Activated T-cell treated with anti-CD3 and anti-CD28 coated beads, Interleukin-2, amount 50 U/mL, for 48 hours (primary cell): ENCODE data around the gene ETHE1.

ENCODE experiments used
- DNase-seq, 2 experiments: peaks; one replicate each; pipeline ENCODE4 v3.0.0-alpha.2; 2020

Gene ETHE1

DNA sequence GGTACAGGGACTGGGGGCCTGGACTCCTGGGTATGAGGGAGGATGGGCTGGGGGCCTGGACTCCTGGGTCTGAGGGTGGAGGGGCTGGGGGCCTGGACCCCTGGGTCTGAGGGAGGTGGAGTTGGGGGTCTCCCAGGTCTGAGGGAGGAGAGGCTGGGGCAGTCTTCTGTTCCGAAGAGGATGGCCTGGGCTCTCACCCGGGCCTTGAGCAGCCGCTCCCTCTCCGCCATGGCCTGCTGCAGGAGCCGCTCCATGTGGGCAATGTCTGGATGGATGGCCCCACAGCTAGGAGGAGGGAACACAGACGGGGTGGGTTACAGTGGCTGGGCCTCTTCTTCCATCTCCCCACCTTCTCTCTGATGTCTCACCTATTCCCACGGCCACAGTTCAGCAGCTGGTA lies 40.6 kb downstream of the ETHE1 start:
- DNase-seq: no peak

DNA sequence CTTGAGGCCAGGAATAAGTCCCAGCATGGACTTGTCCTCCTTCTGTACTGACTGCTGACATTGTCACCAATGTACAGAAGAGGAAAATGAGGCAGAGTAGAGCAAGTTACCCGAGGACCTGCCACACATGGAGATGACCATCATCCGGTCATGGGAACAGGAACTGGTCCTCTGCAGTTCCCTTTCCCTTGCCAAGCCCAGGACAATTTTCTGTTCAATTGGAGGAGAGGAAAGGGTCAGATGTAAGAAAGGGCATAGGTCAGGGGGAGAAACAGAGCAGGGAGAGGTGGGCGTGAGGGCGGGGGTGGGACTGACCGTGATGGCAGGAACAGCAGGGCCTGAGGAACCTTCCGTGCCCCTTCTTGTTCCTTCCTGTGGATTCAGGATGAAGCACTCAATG lies 41.0 kb downstream of the ETHE1 start:
- DNase-seq: no peak

DNA sequence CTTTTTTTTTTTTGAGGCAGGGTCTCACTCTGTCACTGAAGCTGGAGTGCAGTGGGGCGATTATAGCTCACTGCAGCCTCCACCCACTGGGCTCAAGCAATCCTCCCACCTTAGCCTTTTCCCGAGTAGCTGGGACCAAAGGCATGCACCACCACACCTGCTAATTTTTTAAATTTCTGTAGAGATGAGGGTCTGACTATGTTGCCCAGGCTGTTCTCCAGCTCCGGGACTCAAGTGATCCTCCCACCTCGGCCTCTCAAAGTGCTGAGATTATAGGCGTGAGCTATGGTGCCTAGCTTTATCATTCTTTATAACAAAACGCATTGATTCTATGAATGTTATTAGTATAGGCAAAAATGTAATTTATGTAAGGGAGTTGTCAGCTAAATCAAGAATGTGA lies 43.7 kb downstream of the ETHE1 start:
- no peak for DNase-seq

GRCh38 chr19:43482193-43482592 lies 44.8 kb downstream of the ETHE1 start:
- DNase-seq: no peak

DNA sequence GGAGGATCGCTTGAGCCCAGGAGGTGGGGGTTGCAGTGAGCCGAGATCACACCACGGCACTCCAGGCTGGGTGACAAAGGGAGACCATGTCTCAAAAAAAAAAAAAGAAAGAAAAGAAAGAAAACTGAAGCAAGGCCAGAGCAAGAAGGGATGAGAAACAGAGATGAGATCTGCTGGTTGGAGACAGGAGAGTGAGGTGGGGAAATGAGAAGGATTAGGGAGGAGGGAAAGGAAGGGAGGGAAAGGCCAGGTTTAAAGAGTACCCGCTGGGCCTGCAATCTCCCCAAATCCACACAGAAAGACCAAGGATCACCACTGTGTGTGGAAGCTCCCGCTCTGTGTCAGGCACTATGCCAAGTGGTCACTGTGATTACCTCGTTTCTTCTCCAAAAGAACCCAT lies 45.3 kb downstream of the ETHE1 start:
- DNase-seq: no peak

GRCh38 chr19:43480574-43480973 lies 46.4 kb downstream of the ETHE1 start:
- DNase-seq: no peak

DNA sequence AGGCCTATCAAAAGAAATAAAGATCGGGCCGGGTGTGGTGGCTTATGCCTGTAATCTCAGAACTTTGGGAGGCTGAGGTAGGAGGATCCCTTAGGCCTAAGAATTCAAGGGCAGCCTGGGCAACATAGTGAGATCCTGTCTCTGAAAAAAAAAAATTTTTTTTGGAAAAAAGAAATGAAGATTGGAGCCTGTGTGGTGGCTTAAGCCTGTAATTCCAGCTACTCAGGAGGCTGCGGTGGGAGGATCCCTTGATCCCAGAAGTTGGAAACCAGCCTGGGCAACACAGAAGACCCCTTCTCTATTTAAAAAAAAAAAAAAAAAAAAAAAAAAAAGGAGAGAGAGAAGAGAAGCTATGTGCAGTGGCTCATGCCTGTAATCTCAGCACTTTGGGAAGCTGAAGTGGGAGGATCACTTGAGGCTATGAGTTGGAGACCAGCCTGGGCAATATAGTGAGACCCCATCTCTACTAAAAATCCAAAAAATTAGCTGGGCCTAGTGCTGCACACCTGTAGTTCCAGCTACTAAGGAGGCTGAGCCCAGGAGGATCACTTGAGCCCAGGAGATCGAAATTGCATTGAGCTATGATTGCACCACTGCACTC lies 46.9 kb downstream of the ETHE1 start:
- no peak for DNase-seq

DNA sequence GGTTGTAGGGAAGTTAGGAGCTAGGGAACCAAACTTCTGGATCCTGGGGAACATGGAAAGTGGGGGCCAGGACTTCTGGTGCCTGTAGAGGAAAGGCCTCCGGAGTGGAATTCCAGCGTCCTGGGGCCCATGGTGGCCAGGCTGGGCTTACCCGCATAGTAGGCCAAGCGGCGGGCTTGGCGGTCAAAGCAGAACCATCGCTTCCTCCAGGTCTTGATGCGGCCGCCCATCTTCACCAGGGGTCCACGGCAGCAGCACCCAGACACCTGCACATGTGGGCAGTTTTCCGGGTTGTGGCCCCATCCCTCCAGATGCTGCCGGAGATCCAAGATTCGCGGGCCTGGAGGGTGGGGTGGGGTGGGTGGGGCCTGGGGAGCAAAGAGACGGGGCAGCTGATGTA lies 47.8 kb downstream of the ETHE1 start:
- no peak for DNase-seq

DNA sequence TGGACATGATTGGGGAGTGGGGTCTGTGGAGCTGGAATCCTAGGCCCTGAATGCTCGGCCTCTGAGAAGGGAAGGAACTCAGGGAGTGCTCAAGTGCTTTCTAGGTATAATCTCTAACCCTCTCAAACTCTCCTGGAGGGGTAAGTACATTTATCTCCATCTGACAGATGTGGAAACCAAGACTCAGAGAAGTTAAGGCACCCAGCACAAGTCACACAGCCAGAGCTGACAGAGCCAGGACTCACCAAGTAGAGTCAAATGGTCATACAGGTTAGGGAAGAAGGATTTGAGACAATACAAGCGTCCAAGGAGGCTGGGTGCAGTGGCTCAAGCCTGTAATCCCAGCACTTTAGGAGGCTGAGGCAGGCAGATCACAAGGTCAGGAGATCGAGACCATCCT lies 48.7 kb downstream of the ETHE1 start:
- DNase-seq: no peak

DNA sequence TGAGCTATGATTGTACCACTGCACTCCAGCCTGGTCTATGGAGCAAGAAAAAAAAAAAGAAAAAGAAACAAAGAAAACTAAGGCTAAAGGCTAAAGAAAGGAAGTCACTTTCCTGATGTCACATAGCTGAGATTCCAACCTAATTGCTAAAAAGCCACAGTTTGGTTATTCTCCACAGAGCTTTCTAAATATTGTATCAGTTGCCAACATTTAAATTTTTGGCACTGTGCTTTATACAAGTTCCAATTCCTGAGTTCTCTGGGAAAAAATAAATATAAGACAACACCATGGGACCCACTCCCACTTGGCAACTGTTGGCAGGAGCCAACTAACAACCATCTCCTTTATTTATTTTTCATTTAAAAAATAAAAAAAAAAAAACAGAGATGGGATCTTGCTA lies 50.4 kb downstream of the ETHE1 start:
- DNase-seq: no peak

DNA sequence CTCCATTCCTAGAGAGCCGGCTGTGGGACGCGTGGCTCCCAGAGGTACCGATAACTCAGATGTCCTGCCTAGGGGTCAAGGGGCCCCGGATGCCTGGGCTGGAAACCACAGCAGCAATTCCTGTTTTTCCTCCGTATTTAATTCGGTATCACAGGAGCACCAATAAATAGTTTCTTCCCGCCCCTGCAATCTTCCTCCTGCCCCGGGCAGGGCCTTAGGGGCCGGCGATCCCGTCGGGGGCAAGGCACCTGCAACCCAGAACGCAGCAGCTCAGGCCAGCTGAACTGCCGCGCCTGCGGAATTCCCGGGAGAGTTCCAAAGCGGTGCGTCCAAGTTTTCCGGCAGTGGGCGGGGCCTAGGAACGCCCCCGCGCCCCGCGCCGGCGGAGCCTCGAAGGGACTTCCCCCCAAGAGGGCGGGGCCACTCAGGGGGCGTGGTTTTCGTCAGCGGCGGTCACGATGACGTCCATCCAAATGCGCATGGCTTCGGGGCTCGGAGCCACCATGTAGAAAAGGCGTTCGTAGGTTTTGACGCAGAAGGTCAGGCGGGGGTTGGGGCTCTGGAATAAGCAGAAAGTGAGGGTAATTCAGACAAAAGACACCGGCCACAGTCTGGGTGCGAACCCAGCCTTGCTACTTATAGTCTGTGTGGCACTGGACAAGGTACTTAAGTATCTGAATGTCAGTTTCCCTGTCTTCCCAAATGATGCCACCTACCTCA lies 51.9 kb downstream of the ETHE1 start:
- peak; percentile 96 for DNase-seq

DNA sequence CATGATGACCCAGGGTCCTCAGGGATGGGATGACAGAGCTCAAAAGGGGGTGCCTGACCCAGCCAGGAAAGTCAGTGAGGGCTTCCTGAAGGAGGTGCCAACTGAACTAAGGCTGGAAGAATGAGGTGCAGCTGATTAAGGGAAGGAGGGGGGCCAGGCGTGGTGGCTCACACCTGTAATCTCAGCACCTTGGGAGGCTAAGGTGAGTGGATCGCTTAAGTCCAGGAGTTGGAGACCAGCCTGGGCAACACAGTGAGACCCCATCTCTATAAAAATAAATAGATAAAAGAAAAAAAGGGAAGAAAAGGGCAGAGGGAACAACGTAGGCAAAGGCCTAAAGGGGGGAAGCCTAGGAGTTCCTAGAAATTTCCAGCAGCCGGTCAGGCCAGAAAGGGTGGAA lies 52.5 kb downstream of the ETHE1 start:
- DNase-seq: no peak

- no peak for DNase-seq
Observed at GRCh38 chr19:43471091-43471490, 55.9 kb downstream of the ETHE1 start.

GRCh38 chr19:43470288-43470687 lies 56.7 kb downstream of the ETHE1 start:
- peak; percentile 57 to 75 for DNase-seq

DNA sequence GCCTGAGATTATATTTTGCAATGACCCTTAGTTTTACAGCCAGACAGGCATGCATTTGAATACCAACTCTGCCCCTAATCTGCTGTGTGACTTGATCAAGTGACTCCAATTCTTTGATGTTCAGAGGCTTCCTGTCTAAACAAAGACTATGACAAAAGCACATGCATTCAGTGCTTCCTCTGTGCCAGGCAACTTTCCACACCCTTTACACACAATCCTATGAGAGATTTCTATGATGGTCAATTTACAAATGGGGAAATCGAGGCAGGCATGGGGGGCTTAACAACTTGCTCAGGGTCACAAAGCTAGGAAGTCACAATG lies 57.9 kb downstream of the ETHE1 start:
- DNase-seq: no peak

- DNase-seq: no peak
Observed at GRCh38 chr19:43468354-43469159, 58.4 kb downstream of the ETHE1 start.

DNA sequence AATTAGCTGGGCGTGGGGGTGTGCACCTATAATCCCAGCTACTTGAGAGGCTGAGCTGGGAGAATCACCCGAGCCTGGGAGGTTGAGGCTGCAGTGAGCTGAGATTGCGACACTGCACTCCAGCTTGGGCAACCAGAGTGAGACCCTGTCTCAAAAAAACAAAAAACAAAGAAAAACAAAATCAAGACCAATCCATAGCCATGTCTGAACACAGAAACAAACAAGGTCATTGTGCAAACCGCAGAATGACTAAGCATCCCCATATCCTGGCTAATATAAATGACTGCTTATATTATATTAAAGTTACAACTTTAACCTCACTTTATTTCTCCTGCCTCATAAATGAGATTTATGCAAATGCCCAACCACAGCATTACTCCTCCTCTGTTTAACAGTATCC lies 59.3 kb downstream of the ETHE1 start:
- no peak for DNase-seq

DNA sequence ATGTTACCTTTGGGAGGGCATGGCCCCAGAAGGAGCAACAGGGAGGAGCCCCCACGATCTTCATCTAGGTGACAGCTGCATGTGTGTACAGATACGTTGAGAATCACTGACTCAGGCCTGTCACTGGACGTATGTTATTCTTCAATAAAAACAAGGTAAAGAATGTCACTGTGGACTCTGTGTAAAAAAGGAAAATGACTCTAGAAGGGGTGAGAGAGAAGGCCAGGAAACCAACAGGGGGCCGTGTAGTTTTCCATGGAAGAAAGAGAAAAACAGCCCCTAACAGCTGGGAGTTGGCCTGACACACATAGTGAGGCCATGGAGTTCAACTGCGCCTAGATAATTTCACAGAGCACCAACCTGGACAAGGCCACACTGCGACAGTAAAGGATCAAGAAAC lies 59.7 kb downstream of the ETHE1 start:
- no peak for DNase-seq

DNA sequence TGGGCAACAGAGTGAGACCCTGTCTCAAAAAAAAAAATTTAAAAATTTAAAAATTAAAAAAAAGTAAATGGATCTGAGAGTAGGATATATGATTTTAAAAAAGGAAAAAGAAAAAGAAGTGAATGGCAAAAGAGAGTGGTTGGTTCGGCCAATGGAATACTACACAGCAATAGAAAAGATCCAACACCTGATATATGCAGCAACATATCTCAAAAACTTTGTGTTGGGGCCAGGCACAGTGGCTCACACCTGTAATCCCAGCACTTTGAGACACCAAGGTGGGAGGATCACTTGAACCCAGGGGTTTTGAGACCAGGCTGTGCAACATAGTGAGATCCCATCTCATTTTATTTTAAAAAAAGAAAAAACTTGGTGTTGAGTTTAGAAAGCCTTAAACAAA lies 60.2 kb downstream of the ETHE1 start:
- DNase-seq: no peak

DNA sequence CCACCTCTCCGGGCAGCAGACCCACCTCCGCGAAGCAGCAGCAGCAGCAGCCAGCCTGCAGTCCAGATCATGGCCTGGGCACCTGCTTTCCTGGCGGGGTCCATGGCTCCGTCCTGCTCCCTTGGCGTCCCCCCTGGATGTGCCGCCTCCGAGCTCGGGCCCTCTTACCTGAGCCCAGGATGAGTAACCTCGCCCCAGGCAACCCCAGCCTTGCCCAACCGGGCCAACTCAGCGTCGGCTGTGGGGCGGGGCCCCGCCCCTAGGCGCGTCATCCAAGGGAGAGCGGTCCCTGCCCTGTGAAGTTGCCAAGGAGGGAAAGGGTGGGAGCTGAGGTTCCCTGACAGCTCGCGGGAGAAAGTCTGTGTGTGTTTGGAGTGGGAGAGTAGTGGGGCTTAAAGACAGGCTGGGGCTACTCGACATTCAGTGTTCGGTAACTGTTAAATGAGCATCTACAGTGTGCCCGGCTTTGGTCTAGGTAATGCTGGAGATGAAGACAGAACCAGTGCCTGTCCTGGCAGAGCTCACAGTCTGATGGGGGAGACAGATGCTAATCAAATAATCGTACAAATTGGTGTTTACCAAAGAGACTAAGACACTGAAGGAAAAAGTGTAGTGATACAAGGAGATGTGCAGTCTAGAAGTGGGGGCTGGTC lies 61.4 kb downstream of the ETHE1 start, which contains the start of gene LYPD3:
TSS of gene LYPD3 (minus strand) at position 141 of the 653 bp plus-strand sequence. CDS start at position 104, 37 bp downstream.
- peak in 1 of 2 experiments; percentile 36 for DNase-seq

GRCh38 chr19:43464134-43464775 lies 62.7 kb downstream of the ETHE1 start:
- DNase-seq: no peak

DNA sequence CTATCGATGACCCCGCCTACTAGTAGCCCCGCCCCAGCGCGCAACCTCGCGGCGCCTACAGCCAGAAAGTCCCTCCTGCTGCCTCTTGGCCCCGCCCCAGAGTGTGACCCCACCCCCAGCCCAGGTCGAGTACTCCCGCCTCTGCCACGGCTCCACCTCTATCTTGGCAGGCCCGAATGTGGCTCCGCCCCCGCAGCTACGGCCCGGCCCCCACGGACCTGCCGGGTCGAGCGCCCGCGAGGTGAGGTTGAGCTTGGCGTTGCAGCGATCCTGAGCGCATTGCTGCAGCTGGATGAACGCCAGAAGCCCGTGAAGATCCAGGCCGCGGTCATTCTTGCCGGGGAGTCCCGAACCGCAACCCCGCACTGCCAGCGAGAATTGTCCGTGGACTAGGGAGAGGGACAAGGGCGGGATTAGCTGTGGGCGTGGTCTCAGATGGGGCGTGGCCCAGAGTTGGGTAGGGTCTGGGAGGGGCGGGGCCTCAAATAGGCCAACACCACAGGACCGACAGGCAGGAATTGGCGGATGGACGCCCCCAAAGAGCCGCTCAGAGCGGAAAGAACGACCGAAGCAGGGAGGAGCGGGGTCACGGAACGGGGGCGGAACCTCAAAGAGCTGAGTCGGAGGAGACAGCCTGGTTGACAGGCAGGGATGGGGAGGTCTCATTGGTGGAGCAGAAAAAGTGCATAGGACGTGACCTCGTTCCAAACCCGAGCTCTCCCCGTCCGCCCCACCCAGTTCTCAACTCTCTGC lies 63.4 kb downstream of the ETHE1 start:
- DNase-seq: peak; percentile 99
